Thoracic aorta (tissue), 2 donors: Measurements from ENCODE around the gene BLMH. TPM values are rescaled to one million over a fixed set of nuclear protein-coding genes. Genes with fewer than 3 reads are reported as not detected.

Experiments used
- ATAC-seq: fragments of 150-250 bp; one replicate; pipeline ENCODE4 v1.8.0; 2017; ENCODE audit warnings: low read depth; ENCODE audit not compliant: insufficient number of reproducible peaks, low FRiP score
- DNase-seq: peaks from one replicate; pipeline ENCODE4 v3.0.0-alpha.2; 2020; ENCODE audit warnings: low spot score
- H3K27ac ChIP-seq, 2 donors: fragments of 200-600 bp; sonication (generic); 1 replicate in 1 of 2; 2 replicates in 1 of 2; pipeline ENCODE4 v1.5.1; 2016; ENCODE audit warnings: mild to moderate bottlenecking in 2 of 2, moderate library complexity in 2 of 2
- H3K27me3 ChIP-seq: fragments of 200-600 bp; sonication (generic); replicated peaks from 2 replicates; pipeline ENCODE4 v1.6.0; 2016; ENCODE audit warnings: mild to moderate bottlenecking; ENCODE audit not compliant: insufficient read depth
- H3K36me3 ChIP-seq: fragments of 200-600 bp; sonication (generic); one replicate; pipeline ENCODE4 v1.5.1; 2016
- H3K4me1 ChIP-seq, 2 donors: fragments of 200-600 bp; sonication (generic); 1 replicate in 1 of 2; 2 replicates in 1 of 2; pipeline versions ENCODE4 v1.5.1 to v1.6.0; 2016; ENCODE audit warnings: low read depth in 2 of 2, mild to moderate bottlenecking in 1 of 2; ENCODE audit not compliant: control insufficient read depth in 1 of 2
- H3K4me3 ChIP-seq: fragments of 200-600 bp; sonication (generic); 2 replicates; pipeline ENCODE4 v1.5.1; 2016; ENCODE audit warnings: mild to moderate bottlenecking
- H3K9me3 ChIP-seq: fragments of 200-600 bp; sonication (generic); 2 replicates; pipeline ENCODE4 v1.5.1; 2016
- total RNA-seq, 2 donors: library from RNA; depleted of rRNA; stranded (reverse); fragments of >200 nt; gene quantifications; one replicate each; pipeline versions ENCODE4 v1.1.0 to v1.2.3, GENCODE V29; 2016
- TF ChIP-seq, protein P1 (sequence below): fragments of 200-600 bp; sonication (generic); IDR thresholded peaks from one replicate; pipeline ENCODE4 v1.5.1; 2019; ENCODE audit warnings: antibody characterized with exemption

Gene BLMH
- total RNA-seq, 2 donors from 2014 or later = 21.5 to 34.6 TPM

DNA sequence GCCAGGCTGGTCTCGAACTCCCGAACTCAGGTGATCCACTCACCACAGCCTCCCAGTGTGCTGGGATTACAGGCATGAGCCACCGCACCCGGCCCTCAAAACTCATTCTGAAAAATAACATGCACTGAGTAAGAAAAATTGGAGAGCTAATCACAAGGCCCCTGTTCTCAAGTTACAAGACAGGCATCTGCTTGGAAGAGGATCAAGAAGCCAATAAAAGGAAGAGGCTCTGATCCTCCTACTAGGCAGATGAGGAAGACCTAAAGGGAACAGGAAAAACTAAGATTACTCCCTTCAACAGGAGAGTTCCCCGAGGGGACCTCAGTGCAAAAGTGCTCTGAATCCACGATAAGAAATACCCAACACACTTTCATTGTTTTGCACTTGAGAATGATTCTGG is 18.4 kb downstream of the BLMH start:
- Histone ChIP-seq H3K27ac (no peak overlapping the region), H3K4me3 (no peak overlapping the region), H3K27me3 (no peaks in the 10 kb centered on the region), H3K4me1 (peaks cover 3 to 20% of the 10 kb centered on the region in 2 donors), H3K9me3 (no peaks in the 10 kb centered on the region), H3K36me3 (peaks cover 18% of the 10 kb centered on the region)
- TF ChIP-seq, protein P1, sequence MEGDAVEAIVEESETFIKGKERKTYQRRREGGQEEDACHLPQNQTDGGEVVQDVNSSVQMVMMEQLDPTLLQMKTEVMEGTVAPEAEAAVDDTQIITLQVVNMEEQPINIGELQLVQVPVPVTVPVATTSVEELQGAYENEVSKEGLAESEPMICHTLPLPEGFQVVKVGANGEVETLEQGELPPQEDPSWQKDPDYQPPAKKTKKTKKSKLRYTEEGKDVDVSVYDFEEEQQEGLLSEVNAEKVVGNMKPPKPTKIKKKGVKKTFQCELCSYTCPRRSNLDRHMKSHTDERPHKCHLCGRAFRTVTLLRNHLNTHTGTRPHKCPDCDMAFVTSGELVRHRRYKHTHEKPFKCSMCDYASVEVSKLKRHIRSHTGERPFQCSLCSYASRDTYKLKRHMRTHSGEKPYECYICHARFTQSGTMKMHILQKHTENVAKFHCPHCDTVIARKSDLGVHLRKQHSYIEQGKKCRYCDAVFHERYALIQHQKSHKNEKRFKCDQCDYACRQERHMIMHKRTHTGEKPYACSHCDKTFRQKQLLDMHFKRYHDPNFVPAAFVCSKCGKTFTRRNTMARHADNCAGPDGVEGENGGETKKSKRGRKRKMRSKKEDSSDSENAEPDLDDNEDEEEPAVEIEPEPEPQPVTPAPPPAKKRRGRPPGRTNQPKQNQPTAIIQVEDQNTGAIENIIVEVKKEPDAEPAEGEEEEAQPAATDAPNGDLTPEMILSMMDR = no peak
- DNase-seq (no peak), ATAC-seq (no peak)

DNA sequence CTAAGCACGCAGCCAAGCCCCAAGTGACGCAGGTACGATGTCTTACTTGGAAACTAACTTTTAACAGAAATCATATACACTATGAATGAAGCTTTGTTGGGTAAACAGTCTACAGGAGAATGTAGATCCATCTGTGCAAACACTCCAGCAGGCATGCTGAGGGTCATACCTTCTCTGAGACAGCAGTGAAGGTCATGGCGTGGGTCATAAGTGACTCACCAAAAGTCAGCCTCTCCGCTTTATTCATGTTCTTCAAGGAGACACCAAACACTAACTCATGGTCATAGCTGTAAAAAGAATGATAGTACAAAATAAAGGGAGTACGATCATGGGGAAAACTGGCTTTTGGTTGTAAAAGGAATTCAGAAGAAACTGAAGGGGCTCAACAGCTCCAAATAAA is 20.6 kb downstream of the BLMH start:
- ATAC-seq = no peak
- TF ChIP-seq, protein P1 = no peak
- Histone ChIP-seq H3K4me1 (peaks cover 7 to 34% of the 10 kb centered on the region in 2 donors), H3K9me3 (no peaks in the 10 kb centered on the region), H3K36me3 (peaks cover 18% of the 10 kb centered on the region), H3K4me3 (no peak overlapping the region), H3K27ac (no peak overlapping the region), H3K27me3 (no peaks in the 10 kb centered on the region)
- DNase-seq = no peak

DNA sequence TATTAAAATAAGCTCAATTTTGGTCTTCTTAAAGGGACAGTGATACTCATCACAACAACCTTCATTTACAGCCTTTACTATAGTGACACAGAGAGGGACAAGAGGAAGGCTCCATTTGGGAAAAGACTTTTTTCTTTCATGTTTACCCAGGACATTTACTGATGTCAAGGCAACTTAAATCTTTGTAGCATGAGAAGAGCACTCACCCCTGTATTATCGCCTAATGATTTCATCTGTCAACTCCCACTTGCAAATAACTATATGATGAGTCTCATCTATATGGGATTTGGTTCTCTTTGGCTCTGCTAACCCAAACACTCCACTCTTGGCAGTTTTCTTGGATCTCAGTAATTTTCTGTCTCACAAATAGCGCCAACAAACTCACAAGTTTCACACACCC is 24.1 kb downstream of the BLMH start:
- Histone ChIP-seq H3K27ac (peak overlapping the region; percentile 44 to 52), H3K4me3 (no peak overlapping the region), H3K27me3 (no peaks in the 10 kb centered on the region), H3K36me3 (peaks cover 10% of the 10 kb centered on the region), H3K9me3 (no peaks in the 10 kb centered on the region), H3K4me1 (peaks cover 20 to 47% of the 10 kb centered on the region in 2 donors)
- no peak for DNase-seq
- TF ChIP-seq, protein P1 = no peak
- ATAC-seq = no peak

DNA sequence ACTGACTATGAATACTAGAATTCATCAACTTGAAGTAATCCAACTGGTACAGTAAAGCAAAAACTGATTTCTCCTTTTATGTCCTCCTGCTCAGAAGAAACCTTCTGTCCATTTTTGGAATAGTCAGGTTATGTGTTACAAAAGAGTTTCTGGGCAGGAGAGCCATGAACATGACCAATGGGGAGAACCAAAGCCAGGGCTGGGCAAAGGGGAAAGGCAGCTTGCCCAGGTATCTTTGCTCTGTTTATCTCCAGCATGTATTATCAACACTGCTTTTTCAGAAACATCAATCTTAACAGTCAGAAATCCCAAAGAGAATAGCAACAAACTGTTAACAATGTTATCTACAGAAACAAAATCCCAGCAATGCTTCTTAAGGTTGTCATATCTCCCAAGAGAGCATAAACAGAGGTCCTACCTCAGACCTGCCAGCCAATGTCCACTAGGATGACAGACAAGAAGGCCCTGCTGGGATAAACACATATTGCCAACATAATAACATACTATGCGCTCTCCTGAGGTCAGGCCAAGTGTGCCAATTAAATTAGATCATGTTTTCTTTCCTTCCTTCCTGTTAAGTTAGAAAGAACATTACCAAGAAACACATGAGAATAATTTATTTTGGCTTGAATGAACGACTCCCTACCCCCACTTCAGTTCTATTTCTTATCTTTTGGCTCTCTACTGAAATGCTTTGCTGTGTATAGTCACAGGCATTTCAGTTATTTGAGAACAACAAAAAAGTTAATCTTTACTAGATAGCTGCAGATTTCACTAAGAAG is 28.0 kb downstream of the BLMH start:
- Histone ChIP-seq H3K4me1 (peaks cover 20 to 58% of the 10 kb centered on the region in 2 donors), H3K27ac (peak overlapping the region; percentile 64 to 84), H3K36me3 (no peaks in the 10 kb centered on the region), H3K9me3 (no peaks in the 10 kb centered on the region), H3K27me3 (no peaks in the 10 kb centered on the region), H3K4me3 (peak overlapping the region; percentile 28)
- DNase-seq = no peak
- TF ChIP-seq, protein P1 = no peak
- peak; percentile 57 for ATAC-seq

DNA sequence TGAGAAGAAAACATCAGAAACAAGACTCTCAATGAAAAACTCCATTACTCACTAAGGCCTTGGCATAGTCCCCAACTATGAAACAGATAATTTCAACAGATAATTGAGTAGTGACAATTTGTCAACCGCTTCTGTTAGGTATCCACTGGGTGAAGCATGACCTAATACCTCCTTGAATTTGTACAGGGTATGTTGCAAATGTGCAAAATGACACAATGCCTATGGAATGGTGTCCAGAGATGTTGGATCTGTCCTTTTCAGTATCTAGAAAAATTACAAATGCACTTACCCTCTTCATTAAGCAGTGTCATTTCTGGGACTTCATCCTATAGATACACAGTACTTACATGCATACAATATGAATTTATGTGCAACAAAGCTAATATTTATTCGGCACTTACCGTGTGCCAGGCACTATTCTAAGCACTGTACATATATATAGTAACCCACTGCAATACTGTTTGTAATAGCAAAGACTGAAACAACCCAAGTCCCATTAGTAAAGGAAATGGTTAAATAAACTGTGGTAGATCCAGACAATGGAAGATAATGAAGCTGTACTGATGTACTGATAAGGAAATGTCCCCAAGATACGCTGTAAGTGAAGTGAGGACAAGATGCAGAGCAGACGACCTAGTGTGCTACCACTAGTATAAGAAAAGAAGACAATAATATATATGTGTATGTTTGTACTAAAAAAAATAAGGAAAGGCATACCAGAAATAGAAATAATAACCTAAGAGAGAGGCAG is 34.8 kb downstream of the BLMH start:
- no peak overlapping the region for H3K27ac ChIP-seq
- no peaks in the 10 kb centered on the region for H3K36me3 ChIP-seq
- peaks cover 0 to 15% of the 10 kb centered on the region in 2 donors for H3K4me1 ChIP-seq
- DNase-seq = no peak
- H3K9me3 ChIP-seq = no peaks in the 10 kb centered on the region
- H3K4me3 ChIP-seq = no peak overlapping the region
- TF ChIP-seq, protein P1 = no peak
- H3K27me3 ChIP-seq = no peaks in the 10 kb centered on the region
- ATAC-seq = no peak
